H54 (cell line): ENCODE results near the gene SEC14L5.

ENCODE experiments used
- DNase-seq: peaks from one replicate; pipeline ENCODE4 v3.0.0; 2011; ENCODE audit warnings: low spot score, mixed read lengths; ENCODE audit not compliant: insufficient read length
- FAIRE-seq: peaks from 3 replicates; lab custom pipeline; 2011; peaks lifted over from hg19 to GRCh38; lab: Jason Lieb, UNC
- POLR2A ChIP-seq: IDR thresholded peaks from 2 replicates; pipeline ENCODE4 v1.6.1; 2011; ENCODE audit warnings: low read depth, mild to moderate bottlenecking, low read length

SEC14L5 gene

GRCh38 chr16:5064915-5065314 lies 106.8 kb downstream of the SEC14L5 start:
- DNase-seq (no peak), FAIRE-seq (no peak)
- TF ChIP-seq POLR2A, result no peak

- no peak for FAIRE-seq
- DNase-seq, result no peak
- TF ChIP-seq POLR2A, result no peak
Observed at GRCh38 chr16:5065326-5065725, 107.2 kb downstream of the SEC14L5 start.

GRCh38 chr16:5065813-5066212 lies 107.7 kb downstream of the SEC14L5 start, which contains the start of gene C16orf89:
Gene C16orf89 (minus strand): TSS chr16:5065956. CDS start chr16:5065908, 48 bp downstream.
- TF ChIP-seq POLR2A, result no peak
- no peak for FAIRE-seq
- DNase-seq, result no peak

GRCh38 chr16:5066511-5066910 lies 108.4 kb downstream of the SEC14L5 start:
- FAIRE-seq, result no peak
- no peak for TF ChIP-seq POLR2A
- no peak for DNase-seq
